HG03196 (cell line): ENCODE measurements around the gene TCTN3.
"Not testable (repeated sequence)": the region's sequence is repeated elsewhere in the genome, so short reads cannot be mapped to it uniquely, and the experiment has no call there.

Experiments used
- ATAC-seq: cut with Tn5 transposase; IDR thresholded peaks from one replicate; pipeline ENCODE4 v1.9.1; 2021; ENCODE audit not compliant: unreplicated experiment

TCTN3 gene

GRCh38 chr10:95691281-95691680 lies 2.4 kb downstream of the TCTN3 start:
- no peak for ATAC-seq

- ATAC-seq = no peak
These were observed 5.1 kb downstream of the TCTN3 start for GRCh38 chr10:95688648-95689047.

DNA sequence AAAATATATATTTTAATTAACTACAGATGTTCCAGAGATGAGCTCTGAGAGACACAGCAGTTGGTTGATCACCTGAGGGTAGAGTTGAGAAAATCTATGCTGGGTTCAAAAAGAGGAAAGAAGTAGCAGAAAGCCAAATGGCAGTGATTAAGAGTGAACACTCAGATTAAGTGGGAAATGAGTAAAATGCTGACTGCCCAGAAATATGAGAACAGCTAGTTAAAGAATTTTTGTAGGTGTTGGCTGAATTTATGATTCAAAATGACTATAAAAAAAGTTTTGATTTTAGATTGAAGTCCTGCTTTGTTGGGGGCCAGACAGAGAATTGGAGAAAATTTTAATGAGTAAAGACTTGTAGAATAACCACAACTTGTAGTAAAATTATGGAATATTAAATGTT lies 9.8 kb downstream of the TCTN3 start:
- ATAC-seq = no peak

DNA sequence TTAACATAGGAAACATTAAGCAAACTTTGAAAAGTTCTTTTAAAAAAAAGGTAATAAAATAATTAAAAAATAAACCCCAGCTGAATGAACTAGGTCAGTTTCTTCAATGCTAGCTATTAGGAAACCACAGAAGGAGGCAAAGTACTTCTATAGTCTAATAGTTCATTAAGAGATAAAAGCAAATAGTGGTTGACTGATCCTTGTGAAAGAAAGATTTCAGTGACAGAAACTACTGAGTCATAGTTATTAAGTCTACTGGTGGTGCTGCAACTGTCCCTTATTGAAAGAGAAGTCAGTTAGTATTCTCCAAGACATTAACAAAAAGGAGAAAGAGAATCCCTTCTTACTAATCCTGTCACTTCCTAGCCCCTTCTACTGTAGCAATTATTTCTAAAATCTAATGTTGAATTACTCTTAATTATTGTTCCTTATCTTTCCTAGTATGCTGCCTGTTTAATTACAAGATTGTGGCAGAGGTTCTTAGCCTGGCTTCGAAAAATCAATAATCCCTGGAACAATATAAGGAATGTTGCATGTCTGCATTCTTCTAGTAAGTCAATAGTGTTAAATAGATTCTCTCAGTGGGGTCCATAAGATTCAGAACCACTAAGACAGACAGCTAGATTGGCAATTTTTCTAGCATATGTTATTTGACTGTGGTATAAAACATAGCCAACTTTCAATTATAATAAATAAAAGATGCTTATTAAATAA lies 18.2 kb downstream of the TCTN3 start:
- no peak for ATAC-seq

DNA sequence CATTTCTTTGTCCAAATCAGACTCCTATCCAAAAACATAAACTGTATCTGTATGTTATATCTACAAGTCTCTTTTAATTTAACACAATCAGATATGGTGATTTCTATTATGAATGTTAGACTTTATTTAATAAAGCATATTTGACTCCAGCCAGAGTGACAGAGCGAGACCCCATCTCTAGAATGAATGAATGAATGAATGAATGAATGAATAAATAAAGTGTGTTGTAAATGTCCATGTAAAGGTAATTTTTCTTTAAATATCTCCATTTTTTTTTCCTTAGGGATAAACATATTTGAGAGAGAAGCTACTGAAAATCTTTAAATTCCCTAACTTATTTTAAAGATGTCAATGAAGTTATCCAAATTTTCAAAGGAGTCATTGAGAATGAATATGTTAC lies 19.1 kb downstream of the TCTN3 start:
- no peak for ATAC-seq

DNA sequence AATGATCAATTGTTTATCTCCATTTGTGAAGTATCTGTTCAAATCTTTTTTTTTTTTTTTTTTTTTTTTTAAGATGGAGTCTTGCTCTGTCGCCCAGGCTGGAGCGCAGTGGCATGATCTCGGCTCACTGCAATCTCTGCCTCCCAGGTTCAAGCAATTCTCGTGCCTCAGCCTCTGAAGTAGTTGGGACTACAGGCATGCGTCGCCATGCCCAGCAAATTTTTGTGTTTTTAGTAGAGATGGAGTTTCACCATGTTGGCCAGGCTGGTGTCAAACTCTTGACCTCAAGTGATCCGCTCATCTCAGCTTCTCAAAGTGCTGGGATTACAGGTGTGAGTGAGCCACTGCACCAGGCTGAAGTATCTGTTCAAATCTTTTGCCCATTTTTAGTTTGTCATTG lies 21.1 kb downstream of the TCTN3 start:
- not testable (repeated sequence) for ATAC-seq

GRCh38 chr10:95664543-95664942 lies 29.2 kb downstream of the TCTN3 start:
- no peak for ATAC-seq

DNA sequence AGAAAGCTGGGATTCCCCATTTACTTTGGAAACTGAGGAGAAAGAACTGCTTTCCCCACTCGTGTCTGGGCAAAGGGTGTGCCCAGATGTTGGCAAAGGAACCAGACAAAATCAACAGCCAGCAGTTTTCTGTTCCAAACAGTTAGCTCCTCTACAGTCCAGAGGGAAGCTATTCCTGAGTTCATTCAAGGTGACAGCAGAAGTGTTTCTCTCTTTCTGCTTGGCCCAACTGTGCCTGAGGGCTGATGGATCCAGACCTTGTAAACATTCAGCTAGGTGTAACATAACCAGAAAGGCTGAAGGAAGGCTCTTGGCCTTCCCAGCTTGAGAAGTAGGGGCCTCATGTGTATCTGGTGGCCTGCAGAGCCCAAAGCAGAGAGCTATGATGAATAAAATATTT lies 30.2 kb downstream of the TCTN3 start:
- ATAC-seq = no peak

DNA sequence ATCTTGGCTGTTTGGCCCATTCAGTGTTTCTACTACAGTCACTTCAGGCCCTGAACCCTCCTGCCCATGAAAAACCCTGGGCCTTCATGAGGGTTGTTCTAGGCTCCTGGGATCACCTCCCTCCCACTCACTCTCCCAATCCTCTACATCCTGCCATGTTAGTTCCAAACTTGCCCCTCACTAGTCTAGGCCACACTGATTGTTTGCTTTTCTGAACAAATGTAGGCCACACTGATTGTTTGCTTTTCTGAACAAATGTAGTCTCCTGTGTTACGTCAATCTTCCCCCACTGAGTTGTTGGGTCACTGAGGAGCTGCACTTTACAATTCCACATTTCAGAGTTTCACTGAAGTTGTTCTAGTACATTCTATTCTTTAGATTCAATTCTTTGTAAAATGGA lies 31.9 kb downstream of the TCTN3 start:
- ATAC-seq = no peak

GRCh38 chr10:95660283-95660682 lies 33.4 kb downstream of the TCTN3 start:
- ATAC-seq = no peak

GRCh38 chr10:95657250-95657649 lies 36.5 kb downstream of the TCTN3 start:
- ATAC-seq = no peak

DNA sequence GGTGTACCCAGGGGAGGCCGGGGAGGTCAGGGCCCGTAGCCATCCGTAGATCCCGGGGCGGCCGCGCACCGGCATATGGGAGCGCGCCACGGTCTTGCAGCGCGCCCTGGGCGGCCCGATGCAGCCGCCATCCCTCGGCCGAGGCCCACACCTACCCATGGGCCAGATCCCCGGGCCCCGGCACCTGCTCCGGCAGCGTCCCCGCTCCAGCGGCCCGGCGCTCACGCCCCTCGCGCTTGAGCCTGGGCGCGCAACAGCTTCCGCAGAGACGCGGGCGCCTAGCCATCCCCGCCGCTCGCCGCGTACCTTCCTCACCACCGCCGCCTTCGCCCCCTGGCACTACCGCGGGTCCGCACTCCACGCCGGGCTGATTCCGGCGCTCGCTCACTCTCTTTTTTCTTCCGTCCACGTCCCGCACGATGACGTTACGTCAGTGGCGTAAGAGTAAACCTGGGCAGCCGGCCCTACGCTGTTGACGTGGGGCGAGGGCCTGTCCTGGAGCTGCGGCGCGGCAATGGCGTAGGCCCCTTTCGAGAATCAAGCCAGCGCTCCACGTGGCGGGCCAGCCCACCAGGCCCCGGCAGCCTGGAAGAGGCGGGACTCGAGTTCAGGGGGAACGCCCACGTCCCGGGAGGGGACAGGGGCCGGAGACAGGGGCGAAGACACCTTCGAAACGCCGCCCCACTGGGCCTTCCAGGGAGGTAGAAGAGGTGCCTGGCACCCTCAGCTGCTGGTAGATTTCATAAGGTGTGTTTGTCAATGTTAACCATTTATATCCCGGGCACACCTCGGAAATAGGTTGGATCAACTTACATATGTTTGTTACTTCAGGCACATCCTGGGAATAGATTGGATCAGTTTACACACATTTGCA lies 37.2 kb downstream of the TCTN3 start, which contains the start of gene ALDH18A1:
Gene ALDH18A1, minus strand, starts transcription at position 421 of the 874 bp plus-strand sequence. CDS start 3,334 bp downstream, outside the sequence.
- peak; percentile 93 for ATAC-seq

DNA sequence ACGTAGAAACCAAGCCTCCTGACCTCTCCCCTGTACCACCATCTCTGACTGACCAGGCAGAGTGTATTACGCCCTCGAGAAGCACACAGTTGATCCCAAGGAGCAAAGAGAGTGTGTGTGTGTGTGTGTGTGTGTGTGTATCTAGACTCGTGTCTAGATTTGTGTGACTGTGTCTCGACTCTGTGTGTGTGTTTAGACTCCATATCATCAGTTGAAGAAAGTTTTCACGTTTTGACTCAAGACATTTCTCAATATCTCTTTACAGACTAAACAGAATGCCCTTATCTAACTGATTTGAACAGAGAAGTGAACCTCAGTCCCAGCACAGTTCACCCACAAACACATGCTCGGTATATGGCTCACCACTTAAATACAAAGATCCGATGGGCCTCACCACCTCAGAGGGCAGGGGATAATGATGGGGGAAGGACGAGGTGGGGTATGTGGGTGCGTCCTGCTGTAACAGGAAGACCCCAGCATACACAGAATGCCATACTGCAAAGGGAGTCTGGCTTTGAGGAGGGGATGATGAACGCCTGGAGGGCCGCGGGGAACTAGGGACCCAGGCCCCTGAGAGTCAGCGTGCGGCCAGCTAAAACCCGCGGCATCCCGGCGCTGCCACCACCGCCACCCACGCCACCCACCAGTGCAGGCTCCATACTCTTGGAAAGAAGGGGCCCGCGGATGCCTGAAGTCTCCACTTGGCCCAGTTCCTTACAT lies 38.0 kb downstream of the TCTN3 start:
- peak; percentile 14 for ATAC-seq

DNA sequence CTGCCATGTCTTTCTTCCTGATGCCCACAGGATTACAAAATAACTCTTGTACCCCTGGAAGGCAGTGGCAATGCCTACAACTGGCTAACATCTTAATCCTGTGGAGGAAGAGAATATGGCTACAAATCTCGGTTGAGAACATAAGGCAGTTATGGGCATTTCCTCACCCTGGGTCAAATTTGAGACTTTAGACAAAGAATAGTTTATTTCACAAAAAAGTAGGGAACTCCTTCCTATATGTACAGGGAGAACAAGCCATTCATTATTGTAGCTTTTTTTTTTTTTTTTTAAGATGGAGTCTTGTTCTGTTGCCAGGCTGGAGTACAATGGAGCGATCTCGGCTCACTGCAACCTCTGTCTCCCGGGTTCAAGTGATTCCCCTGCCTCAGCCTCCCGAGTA lies 39.8 kb downstream of the TCTN3 start:
- ATAC-seq = no peak

GRCh38 chr10:95651346-95652060 lies 42.2 kb downstream of the TCTN3 start:
- ATAC-seq = no peak

DNA sequence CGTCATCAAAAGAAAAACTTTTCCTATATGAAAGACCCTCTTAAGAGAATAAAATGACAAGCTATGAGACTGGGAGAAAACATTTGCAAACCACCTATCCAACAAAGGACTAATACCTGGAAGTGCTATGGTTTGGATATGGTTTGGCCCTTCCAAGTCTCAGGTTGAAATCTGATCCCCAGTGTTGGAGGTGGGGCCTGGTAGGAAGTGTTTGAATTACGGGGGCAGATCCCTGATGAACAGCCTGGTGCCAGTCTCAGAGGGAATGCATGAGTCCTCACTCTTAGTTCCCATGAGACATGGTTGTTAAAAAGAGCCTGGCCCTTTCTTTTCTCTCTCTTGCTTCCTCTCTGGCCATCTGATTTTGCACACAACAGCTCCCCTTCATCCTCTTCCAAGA lies 43.5 kb downstream of the TCTN3 start:
- ATAC-seq = no peak

DNA sequence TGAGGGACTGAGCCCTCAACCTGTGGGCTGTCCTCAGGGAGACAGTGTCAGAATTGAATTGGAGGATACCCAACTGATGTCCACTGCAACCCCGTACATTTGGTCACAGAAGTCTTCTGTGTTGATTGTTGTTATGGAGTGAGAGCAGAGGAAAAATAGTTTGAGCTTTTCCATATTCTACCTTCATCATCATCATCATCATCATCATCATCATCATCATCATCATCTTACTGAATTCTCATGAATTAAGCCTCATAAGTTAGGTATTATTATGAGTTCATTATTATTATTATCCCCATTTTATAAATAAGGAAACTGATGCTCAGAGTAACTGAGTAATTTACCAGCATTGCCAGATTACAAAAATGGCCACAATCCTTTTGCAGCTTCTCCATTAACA lies 45.6 kb downstream of the TCTN3 start:
- no peak for ATAC-seq

GRCh38 chr10:95646160-95646559 lies 47.6 kb downstream of the TCTN3 start:
- ATAC-seq = no peak

DNA sequence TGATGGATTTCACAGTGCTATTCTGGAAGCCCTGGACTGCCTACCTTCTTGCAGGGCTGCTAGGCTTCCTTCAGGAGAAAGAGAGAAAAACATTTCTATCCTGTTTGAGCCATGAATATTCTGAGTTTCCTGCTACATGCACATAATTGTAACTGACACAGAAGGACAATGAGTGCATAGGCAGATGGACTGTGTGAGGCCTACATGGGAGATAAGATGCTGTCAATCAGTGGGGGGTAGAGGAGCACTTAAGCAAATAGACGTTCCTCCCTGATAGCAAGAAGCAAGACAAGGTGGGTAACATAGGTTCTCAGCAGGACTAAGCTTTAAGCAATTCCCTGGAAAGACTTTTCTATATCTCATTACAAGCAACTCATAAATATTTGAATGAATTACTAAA lies 48.8 kb downstream of the TCTN3 start:
- ATAC-seq = no peak

- ATAC-seq = no peak
These were observed 52.8 kb downstream of the TCTN3 start for GRCh38 chr10:95640891-95641315.

- no peak for ATAC-seq
These were observed 55.8 kb downstream of the TCTN3 start for GRCh38 chr10:95637911-95638310.
